HCT116 (cell line): Measurements from ENCODE around the gene SH2D6. TPM values are rescaled to one million over a fixed set of nuclear protein-coding genes. Genes with fewer than 3 reads are reported as not detected.

Experiments
- ATAC-seq: fragments of 200-7000 bp; cut with Tn5 transposase; 2 replicates; pipeline ENCODE4 v1.9.1; 2020; ENCODE audit warnings: mild to moderate bottlenecking, moderate library complexity
- BruUV-seq: library from RNA; stranded (reverse); fragments of 400-500 nt; replicated peaks from 2 replicates; lab custom pipeline; 2021; lab: Mats Ljungman, UMichigan
- CTCF ChIA-PET: fragments of 300-600 bp; sonication (Branson Sonifier 250); formaldehyde crosslinking; loops from one replicate; lab custom pipeline; 2021; ENCODE audit warnings: antibody characterized with exemption; lab: Charles Lee
- POLR2A ChIA-PET: fragments of 300-600, 350-600 bp; sonication (Branson Sonifier 250); formaldehyde crosslinking; loops from one replicate; lab custom pipeline; 2021; ENCODE audit warnings: antibody characterized with exemption; lab: Charles Lee
- RAD21 ChIA-PET, 2 experiments: fragments of 300-600 bp; sonication (Branson Sonifier 250); formaldehyde crosslinking; loops; one replicate each; lab custom pipeline; 2023; ENCODE audit warnings: low total read pairs in 2 of 2; ENCODE audit not compliant: uncharacterized antibody in 2 of 2, unreplicated experiment in 2 of 2, low non-redundant PET in 1 of 2; lab: Charles Lee
- DNase-seq: peaks from one replicate; pipeline ENCODE4 v3.0.0-alpha.2; 2010; ENCODE audit warnings: low read depth, low spot score
- H2AFZ ChIP-seq: fragments of 200-600 bp; shearing (Covaris generic), sonication (generic); 2 replicates; pipeline ENCODE4 v1.6.1; 2017; ENCODE audit warnings: low read depth, mixed run types, mixed read lengths, antibody characterized with exemption, low read length; ENCODE audit not compliant: poor library complexity, severe bottlenecking
- H3K27ac ChIP-seq: 2 replicates; pipeline ENCODE4 v1.5.1; 2012; ENCODE audit warnings: low read depth, low read length
- H3K27me3 ChIP-seq: fragments of 200-600 bp; sonication (generic); 2 replicates; pipeline ENCODE4 v1.6.1; 2016; ENCODE audit warnings: mixed run types, low read length, mixed read lengths; ENCODE audit not compliant: insufficient read depth
- H3K36me3 ChIP-seq, 2 experiments: fragments of 200-500 bp in 1 of 2; fragments of 200-600 bp in 1 of 2; sonication (Bioruptor generic) in 1 of 2; sonication (generic) in 1 of 2; 2 replicates each; pipeline versions ENCODE4 v1.5.1 to v1.6.1; 2014 to 2016; ENCODE audit warnings: low read length in 2 of 2, inconsistent platforms in 1 of 2, mixed read lengths in 1 of 2, mixed run types in 1 of 2; ENCODE audit not compliant: insufficient read depth in 2 of 2, control insufficient read depth in 1 of 2
- H3K4me1 ChIP-seq, 2 experiments: fragments of 200-600 bp in 1 of 2; sonication (generic) in 1 of 2; 2 replicates each; pipeline versions ENCODE4 v1.5.1 to v1.6.1; 2012 to 2017; ENCODE audit warnings: low read length in 2 of 2, inconsistent platforms in 1 of 2, mild to moderate bottlenecking in 1 of 2, mixed read lengths in 1 of 2, mixed run types in 1 of 2, moderate library complexity in 1 of 2; ENCODE audit not compliant: insufficient read depth in 2 of 2, control insufficient read depth in 1 of 2
- H3K4me2 ChIP-seq: fragments of 200-600 bp; sonication (generic); 2 replicates; pipeline ENCODE4 v1.6.1; 2017; ENCODE audit warnings: mixed run types, low read length, mixed read lengths
- H3K4me3 ChIP-seq, 2 experiments: fragments of 200-600 bp in 1 of 2; sonication (generic) in 1 of 2; replicated peaks in 1 of 2; 2 replicates each; pipeline ENCODE4 v1.5.1; 2011 to 2016; ENCODE audit warnings: low read length in 2 of 2, control low read depth in 1 of 2, low read depth in 1 of 2, mild to moderate bottlenecking in 1 of 2, mixed read lengths in 1 of 2, mixed run types in 1 of 2
- H3K79me2 ChIP-seq: fragments of 200-600 bp; sonication (generic); 2 replicates; pipeline ENCODE4 v1.6.1; 2017; ENCODE audit warnings: mild to moderate bottlenecking, mixed run types, low read length, moderate library complexity, mixed read lengths; ENCODE audit not compliant: insufficient read depth
- H3K9ac ChIP-seq: fragments of 200-600 bp; sonication (generic); 2 replicates; pipeline ENCODE4 v1.6.1; 2016; ENCODE audit warnings: low read length, mixed read lengths
- H3K9me2 ChIP-seq: fragments of 200-600 bp; sonication (generic), shearing (Covaris generic); 2 replicates; pipeline ENCODE4 v1.6.1; 2017; ENCODE audit warnings: mixed run types, mild to moderate bottlenecking, moderate library complexity; ENCODE audit not compliant: insufficient read depth
- H3K9me3 ChIP-seq, 2 experiments: fragments of 200-500 bp in 1 of 2; fragments of 200-600 bp in 1 of 2; sonication (Bioruptor generic) in 1 of 2; sonication (generic) in 1 of 2; 2 replicates each; pipeline ENCODE4 v1.6.1; 2014 to 2017; ENCODE audit warnings: low read length in 2 of 2, mixed read lengths in 2 of 2, inconsistent platforms in 1 of 2, low read depth in 1 of 2, mild to moderate bottlenecking in 1 of 2, mixed run types in 1 of 2, moderate library complexity in 1 of 2; ENCODE audit not compliant: control insufficient read depth in 1 of 2, insufficient read depth in 1 of 2
- H4K20me1 ChIP-seq: fragments of 200-600 bp; sonication (generic), shearing (Covaris generic); 2 replicates; pipeline ENCODE4 v1.6.1; 2017; ENCODE audit warnings: mixed run types, mild to moderate bottlenecking, moderate library complexity; ENCODE audit not compliant: insufficient read depth
- ATF3 ChIP-seq: IDR thresholded peaks from 2 replicates; pipeline ENCODE4 v1.6.1; 2012
- CTCF ChIP-seq, 3 experiments: fragments of 200-600 bp in 1 of 3; sonication (generic) in 1 of 3; IDR thresholded peaks in 2 of 3; conservative IDR thresholded peaks in 1 of 3; 2 replicates each; pipeline ENCODE4 v1.5.1; 2012 to 2017; ENCODE audit warnings: low read depth in 2 of 3, low read length in 2 of 3, antibody characterized with exemption in 1 of 3, borderline replicate concordance in 1 of 3, control low read depth in 1 of 3, mild to moderate bottlenecking in 1 of 3, mixed read lengths in 1 of 3, mixed run types in 1 of 3, moderate library complexity in 1 of 3; ENCODE audit not compliant: insufficient read depth in 1 of 3
- EZH2phosphoT487 ChIP-seq: fragments of 200-600 bp; IDR thresholded peaks from 2 replicates; pipeline ENCODE4 v1.6.1; 2018; ENCODE audit warnings: antibody characterized with exemption, borderline replicate concordance
- JUND ChIP-seq: IDR thresholded peaks from 2 replicates; pipeline ENCODE4 v1.6.1; 2012
- POLR2AphosphoS5 ChIP-seq: IDR thresholded peaks from 2 replicates; pipeline ENCODE4 v1.6.1; 2011; ENCODE audit warnings: mild to moderate bottlenecking, low read depth, low read length, moderate library complexity
- REST ChIP-seq: IDR thresholded peaks from 2 replicates; pipeline ENCODE4 v1.6.1; 2012; ENCODE audit warnings: low read depth
- SP1 ChIP-seq: IDR thresholded peaks from 2 replicates; pipeline ENCODE4 v1.6.1; 2012; ENCODE audit warnings: low read depth
- YY1 ChIP-seq: IDR thresholded peaks from 2 replicates; pipeline ENCODE4 v1.6.1; 2011; ENCODE audit warnings: low read length, low read depth, moderate library complexity, mild to moderate bottlenecking; ENCODE audit not compliant: insufficient replicate concordance; ENCODE audit errors: extremely low read depth
- ZFX ChIP-seq: fragments of 450-650 bp; IDR thresholded peaks from 2 replicates; pipeline ENCODE4 v1.6.1; 2017
- intact Hi-C: fragments of 100-400 bp; cut with micrococcal nuclease; formaldehyde crosslinking; loops from 2 replicates; pipeline ENCODE4 v1.10.0; 2022
- total RNA-seq: library from RNA; stranded (reverse); gene quantifications from one replicate; pipeline ENCODE4 v1.2.1, GENCODE V29; 2021; ENCODE audit not compliant: unreplicated experiment

SH2D6 gene
- total RNA-seq, 1 experiment from 2014 or later: 2.7 TPM

GRCh38 chr2:85368921-85369320, 49.6 kb upstream of the SH2D6 start:
- Histone ChIP-seq H3K4me2 (no peak overlapping the region), H3K4me1 (no peaks in the 10 kb centered on the region), H3K79me2 (no peaks in the 10 kb centered on the region), H3K9ac (no peak overlapping the region), H3K9me2 (no peaks in the 10 kb centered on the region), H3K9me3 (no peaks in the 10 kb centered on the region), H3K4me3 (no peak overlapping the region), H3K27me3 (no peaks in the 10 kb centered on the region), H3K27ac (no peak overlapping the region), H3K36me3 (no peaks in the 10 kb centered on the region), H2AFZ (no peak overlapping the region), H4K20me1 (no peaks in the 10 kb centered on the region)
- ChIA-PET RAD21 (no interaction called here), POLR2A (interaction anchor here (1.1 kb wide), 1 partner anchor 14 kb away, joined by 3 read pairs; the partner anchor contains the start of genes ELMOD3 and RETSAT), CTCF (no interaction called here)
- intact Hi-C loops: no loop called here
- BruUV-seq: no TSS peak
- TF ChIP-seq EZH2phosphoT487: no peak
- no peak for TF ChIP-seq REST
- DNase-seq (no peak), ATAC-seq (no peak)

GRCh38 chr2:85369500-85369899, 49.0 kb upstream of the SH2D6 start:
- RAD21 ChIA-PET: no interaction called here
- H3K36me3 ChIP-seq: no peaks in the 10 kb centered on the region
- intact Hi-C loops: no loop called here
- CTCF ChIA-PET: no interaction called here
- H2AFZ ChIP-seq: no peak overlapping the region
- no peaks in the 10 kb centered on the region for H3K79me2 ChIP-seq
- no TSS peak for BruUV-seq
- DNase-seq: no peak
- no peak overlapping the region for H3K9ac ChIP-seq
- no peak overlapping the region for H3K4me3 ChIP-seq
- POLR2A ChIA-PET: interaction anchor here (0.9 to 1.1 kb wide), 2 partner anchors 15 kb away, joined by 3 read pairs; partner anchors contain the start of genes ELMOD3 and RETSAT
- H4K20me1 ChIP-seq: no peaks in the 10 kb centered on the region
- no peaks in the 10 kb centered on the region for H3K9me2 ChIP-seq
- no peaks in the 10 kb centered on the region for H3K27me3 ChIP-seq
- ATAC-seq: no peak
- H3K4me1 ChIP-seq: no peaks in the 10 kb centered on the region
- H3K27ac ChIP-seq: no peak overlapping the region
- no peaks in the 10 kb centered on the region for H3K9me3 ChIP-seq
- no peak overlapping the region for H3K4me2 ChIP-seq
- TF ChIP-seq CTCF (IDR thresholded peaks at IDR 0.05 in 2 of 3, conservative IDR thresholded peaks at IDR 0.05 in 1 of 3; ENCODE audit: borderline replicate concordance in 1 of 3, insufficient read depth in 1 of 3, low read depth in 2 of 3, low read length in 2 of 3) (no peak), POLR2AphosphoS5 (no peak), EZH2phosphoT487 (no peak), ZFX (no peak), SP1 (no peak), REST (no peak), YY1 (no peak), JUND (no peak), ATF3 (no peak)
